GM19372 (cell line): ENCODE data around the gene MPP3.

Experiments
- ATAC-seq: cut with Tn5 transposase; IDR thresholded peaks from one replicate; pipeline ENCODE4 v1.9.1; 2021; ENCODE audit warnings: mild to moderate bottlenecking, low read depth, moderate library complexity; ENCODE audit not compliant: unreplicated experiment

MPP3 gene

DNA sequence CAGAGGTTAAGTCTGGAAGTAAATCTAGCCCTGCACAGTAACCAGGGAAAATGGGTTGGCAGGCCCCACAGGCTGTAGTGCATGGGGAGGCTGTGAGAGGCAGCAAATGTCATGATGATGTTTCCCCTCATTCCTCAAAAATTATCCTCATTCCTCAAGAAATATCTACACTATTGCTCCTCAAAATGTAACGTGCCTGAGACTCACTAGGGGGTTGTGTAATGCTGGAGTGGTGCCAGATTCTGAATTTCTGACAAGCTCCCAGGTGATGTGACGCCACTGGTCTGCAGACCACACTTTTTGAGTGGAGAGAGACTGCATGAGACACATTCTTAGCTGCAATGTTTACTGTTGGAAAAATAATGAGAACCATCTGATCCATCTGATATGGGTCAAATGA, 1.2 kb upstream of the MPP3 start:
- no peak for ATAC-seq

GRCh38 chr17:43832168-43832975, 574 bp downstream of the MPP3 start:
- no peak for ATAC-seq

- ATAC-seq: no peak
These were observed 1.3 kb downstream of the MPP3 start for GRCh38 chr17:43831633-43832032.

DNA sequence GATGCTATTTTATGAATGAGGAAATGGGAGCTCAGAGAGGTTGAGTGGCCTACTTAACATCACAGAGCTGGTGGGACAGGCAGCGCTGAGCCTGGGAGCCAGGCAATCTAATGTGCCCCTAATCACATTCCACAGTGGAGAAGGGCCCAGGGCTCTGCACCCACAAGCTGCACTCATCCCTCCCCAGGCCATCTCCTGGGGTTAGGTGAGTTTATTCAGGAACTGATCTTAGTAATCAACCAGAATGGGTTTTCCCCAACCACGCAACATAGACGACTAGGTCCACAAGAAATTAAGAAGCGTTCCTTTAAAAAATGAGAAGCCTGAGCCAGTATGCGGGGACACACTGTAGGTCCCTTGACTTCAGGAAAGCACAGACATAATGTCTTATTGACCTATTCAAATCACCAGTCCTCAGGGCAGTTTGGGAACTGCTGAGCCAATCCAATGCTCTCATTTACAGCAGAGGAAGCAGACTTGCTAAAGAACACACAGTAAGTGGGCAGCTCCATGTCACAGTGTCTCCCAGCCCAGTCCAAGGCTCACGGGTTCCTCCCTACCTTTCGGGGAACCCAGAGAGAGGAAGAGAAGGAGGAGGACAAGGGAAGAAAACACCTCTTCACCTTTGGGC, 2.3 kb downstream of the MPP3 start:
- ATAC-seq: no peak

DNA sequence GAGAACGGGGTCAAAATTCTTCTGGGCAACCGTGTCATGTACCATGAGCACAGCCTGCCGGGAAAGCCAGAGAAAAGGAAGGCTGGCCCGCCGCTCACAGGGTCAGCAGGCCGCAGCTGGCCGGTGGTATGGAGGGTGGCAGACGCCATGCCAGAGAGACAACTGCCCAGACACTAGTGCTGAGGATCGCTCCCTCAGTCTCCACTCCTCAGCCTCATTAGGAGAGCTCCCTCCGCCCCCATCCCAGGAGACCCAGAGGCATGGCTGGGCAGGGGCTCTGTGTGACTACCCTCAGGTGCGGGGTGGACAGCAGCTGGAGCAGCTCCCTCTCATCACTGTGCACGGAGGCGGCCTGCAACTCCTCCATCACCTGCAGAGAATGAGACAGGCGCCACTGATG, 3.2 kb downstream of the MPP3 start:
- no peak for ATAC-seq

- no peak for ATAC-seq
These were observed 5.3 kb downstream of the MPP3 start for GRCh38 chr17:43827596-43827995.

- ATAC-seq: no peak
These were observed 6.7 kb downstream of the MPP3 start for GRCh38 chr17:43826206-43826605.

GRCh38 chr17:43825567-43825966, 7.4 kb downstream of the MPP3 start:
- no peak for ATAC-seq

DNA sequence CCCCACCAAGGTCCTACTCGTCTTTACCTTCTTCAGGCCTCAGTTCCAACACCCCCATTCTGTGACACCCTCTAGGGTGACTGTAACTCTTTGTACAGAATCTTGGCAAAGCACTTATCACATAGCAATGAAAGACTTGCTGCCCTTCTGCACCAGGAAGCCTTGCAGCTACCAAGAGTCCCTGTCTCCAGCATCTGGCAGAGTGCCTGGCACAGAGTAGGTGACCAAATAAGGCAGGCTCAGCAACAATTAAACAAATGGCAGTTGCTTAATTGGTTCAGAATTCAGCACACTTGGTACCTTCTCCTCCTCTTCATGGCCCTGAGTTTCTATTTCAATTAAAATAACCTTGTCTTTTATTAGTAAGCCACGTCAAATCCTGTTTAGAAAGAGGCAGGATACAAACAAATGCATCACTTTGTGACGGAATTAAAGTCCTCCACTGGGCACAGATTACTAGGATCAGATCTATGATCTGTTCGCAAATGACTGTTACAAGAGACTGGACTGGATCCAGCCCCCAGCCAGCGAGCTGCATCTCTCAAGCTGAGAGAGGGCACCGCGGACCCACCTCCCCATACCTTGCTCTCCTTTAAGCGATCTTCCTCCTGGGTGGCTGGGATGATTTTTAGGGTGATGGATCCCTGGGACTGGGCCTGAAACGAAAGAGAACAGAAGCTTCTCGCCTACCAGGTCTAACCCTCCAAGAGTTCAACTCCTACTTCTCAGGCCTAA, 9.4 kb downstream of the MPP3 start:
- no peak for ATAC-seq

DNA sequence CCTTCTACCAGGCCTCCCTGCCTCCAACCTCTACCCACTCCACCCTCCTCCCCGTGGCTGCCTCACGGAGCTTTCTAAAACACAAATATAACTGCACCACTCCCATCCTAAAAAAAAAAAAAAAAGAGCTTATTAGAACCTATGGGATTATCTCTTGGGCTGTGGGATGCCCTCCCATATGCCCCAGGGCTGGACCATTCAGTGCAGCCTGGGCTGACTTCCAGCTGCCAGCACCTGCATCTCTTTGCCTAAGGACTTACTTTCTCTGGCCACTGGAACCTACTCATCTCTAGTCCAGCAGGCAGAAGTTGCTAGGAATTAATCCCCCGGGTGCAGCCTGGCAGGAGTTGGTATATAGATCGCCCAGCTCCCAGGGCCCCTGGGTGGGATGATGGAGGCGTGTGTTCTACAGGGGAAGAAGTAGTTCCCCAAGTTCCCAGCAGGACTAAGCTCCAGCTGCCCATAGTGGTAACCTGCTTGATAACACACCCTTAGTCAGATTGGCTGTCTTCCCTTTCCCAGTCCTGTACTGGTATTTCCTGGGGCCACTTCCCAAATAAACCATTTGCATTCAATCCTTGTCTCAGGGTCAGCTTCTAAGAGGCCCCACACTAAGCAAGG, 10.3 kb downstream of the MPP3 start:
- ATAC-seq: no peak

DNA sequence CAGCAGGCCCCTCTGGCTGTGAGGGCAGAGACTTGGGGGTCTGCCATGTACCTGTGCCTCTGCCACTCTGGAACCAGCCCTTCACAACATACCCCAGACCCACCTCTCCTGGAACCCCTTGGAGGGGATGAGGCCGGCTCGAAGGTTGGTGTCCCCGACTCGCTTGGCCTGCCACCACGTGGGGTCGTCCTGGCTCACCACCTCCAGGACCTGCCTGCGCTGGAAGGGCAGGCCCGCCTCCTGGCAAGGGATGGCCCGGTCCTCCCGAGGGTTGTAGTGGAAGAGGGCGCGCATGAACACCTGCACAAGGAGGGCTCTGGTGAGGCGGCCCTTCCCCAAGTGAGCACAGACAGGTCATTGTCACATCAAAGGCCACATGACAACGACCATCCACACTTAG, 12.2 kb downstream of the MPP3 start:
- ATAC-seq: no peak

- no peak for ATAC-seq
These were observed 14.0 kb downstream of the MPP3 start for GRCh38 chr17:43818966-43819365.

DNA sequence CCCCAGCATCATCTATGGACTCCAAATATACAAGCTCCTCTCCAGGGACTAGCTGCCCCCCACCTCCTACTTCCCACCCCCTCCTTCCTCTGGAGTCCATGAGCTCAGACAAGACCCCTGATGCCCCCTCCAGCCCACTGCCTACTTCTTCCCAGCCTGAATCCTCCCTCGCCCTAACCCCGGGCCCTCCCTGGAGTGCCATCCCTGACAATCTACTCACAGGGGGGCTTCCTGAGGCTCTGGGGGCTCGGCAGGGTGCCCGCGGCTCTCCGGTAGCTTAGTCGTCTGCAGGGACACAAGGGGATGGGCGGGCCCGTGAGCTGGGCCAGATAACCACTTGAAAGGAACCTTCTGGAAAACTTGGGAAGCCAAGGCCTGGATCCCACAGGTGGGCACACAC, 15.1 kb downstream of the MPP3 start:
- ATAC-seq: no peak

GRCh38 chr17:43816336-43817320, 16.3 kb downstream of the MPP3 start:
- no peak for ATAC-seq

DNA sequence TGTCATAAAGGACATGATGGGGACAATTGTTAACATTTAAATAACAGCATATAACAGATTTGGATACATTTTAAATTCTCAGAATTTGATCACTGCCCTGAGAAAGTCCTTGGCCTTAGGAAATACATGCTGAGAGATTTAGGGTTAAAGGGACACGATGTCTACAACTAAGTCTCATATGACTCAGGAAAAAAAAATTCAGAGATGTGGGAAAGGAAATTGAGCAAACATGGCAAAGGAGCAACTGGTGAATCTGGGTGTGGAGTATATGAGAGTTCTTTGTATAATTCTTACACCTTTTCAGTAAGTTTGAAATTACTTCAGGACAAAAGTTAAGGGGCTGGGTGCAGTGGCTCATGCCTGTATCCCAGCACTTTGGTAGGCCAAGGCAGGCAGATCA, 18.2 kb downstream of the MPP3 start:
- no peak for ATAC-seq

DNA sequence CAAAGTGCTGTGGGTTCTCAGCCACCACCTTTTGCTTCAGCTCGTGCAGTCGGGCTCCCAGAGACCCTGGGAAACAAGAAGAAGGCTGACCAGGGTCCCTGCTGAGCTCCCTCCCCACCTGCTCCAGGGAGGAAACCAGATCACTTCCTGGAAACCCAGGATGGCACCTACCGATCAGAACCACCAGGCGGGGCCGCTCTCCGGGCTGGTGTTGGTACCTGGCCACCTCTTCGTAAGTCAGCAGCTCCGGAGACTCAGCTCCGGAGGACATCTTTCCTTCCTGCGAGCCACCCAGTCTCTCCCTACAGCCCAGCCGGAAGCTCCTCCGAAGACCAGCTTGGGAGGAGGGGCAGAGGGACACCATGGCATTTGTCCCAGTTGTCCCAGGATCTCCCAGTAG, 18.9 kb downstream of the MPP3 start:
- ATAC-seq: no peak

GRCh38 chr17:43813386-43813785, 19.6 kb downstream of the MPP3 start:
- no peak for ATAC-seq

DNA sequence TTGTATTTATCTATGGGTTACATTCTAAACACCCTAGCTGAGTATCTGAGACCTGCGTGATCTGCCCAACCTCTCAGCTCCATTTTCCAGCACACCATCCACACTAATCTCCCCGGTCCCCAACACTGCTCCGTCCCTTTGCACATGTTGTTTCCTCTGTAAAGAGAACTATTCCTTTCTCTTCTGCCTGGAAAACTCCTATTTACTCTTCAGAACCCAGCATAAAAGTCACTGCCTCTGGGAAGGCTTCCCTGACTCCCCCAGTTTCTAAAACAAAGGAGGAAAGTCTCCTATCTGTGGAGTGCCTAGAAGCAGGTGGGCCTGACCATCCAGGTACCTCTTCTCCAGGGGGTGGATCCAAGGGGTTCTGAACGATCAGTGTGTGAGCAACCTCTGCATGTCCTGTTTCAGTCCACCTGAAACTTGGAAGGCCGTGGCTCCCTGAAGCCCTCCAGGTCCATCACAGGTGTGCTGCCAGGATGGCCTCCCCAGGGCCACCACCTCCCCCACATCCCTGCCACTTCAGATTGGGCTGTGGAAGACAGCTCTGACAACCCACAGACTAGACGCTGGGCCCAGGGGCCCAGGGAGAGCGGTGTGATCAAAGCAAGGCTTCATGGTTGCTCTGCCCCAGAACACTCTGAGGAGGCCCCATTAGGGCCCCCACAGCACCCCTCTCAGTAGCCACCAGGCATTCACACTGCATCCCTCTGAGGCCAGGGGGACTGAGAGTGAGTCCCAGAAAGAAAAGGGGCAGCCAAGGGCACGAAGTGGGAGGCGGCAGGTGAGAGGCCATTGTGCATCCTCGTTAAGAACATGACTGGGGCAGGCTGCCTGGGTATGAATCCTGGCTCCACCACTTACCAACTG, 20.3 kb downstream of the MPP3 start:
- no peak for ATAC-seq

DNA sequence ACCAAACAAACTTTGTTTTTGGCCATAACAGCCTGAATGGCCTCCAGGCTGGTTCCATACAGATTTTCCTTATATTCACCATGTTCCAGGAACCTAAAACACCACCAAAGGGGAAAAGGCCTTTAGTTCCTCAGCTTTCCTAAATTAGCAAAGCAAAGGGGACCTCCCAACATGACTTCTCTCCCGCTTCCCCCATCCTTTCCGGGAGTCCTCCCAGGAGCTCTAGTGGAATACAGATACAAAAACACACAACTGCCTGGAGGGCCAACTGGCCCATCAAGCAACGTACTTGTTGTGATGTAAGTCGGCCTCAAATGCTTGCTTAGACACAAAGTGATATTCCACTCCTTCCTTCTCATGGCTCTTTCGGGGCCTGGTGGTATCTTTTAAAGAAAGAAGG, 22.1 kb downstream of the MPP3 start:
- no peak for ATAC-seq
